22Rv1 (cell line): ENCODE data around the gene IFNAR1.

Source experiments
- ZFX ChIP-seq: fragments of 450-650 bp; IDR thresholded peaks from 2 replicates; pipeline ENCODE4 v1.6.1; 2017; ENCODE audit warnings: antibody characterized with exemption, borderline replicate concordance
- TF ChIP-seq, protein P1 (sequence below): fragments of 450-650 bp; IDR thresholded peaks from 2 replicates; pipeline ENCODE4 v1.5.1; 2017; ENCODE audit warnings: mild to moderate bottlenecking

DNA sequence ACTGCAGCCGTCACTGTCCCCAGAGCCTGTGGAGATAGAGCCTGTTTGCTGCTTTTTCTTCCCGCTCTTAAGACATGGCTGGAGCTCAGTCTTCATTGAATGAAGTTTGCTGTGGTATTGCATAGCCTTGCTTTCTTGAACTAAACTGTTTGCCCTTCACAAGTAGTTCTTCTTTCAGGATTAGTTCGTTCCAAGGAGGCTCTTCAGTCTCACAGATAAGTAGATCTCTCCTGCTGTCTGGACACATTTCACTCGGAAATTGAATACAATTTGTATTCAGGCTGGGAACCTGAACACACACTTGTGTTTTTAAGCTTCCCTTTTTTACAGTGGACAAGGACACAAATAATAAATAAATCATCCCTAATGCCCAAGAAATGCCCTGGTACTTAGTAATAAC lies 34.7 kb downstream of the IFNAR1 start:
- TF ChIP-seq, protein P1, sequence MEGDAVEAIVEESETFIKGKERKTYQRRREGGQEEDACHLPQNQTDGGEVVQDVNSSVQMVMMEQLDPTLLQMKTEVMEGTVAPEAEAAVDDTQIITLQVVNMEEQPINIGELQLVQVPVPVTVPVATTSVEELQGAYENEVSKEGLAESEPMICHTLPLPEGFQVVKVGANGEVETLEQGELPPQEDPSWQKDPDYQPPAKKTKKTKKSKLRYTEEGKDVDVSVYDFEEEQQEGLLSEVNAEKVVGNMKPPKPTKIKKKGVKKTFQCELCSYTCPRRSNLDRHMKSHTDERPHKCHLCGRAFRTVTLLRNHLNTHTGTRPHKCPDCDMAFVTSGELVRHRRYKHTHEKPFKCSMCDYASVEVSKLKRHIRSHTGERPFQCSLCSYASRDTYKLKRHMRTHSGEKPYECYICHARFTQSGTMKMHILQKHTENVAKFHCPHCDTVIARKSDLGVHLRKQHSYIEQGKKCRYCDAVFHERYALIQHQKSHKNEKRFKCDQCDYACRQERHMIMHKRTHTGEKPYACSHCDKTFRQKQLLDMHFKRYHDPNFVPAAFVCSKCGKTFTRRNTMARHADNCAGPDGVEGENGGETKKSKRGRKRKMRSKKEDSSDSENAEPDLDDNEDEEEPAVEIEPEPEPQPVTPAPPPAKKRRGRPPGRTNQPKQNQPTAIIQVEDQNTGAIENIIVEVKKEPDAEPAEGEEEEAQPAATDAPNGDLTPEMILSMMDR: no peak
- no peak for TF ChIP-seq ZFX
